Calu3 (cell line): ENCODE data around the gene ANKDD1B. TPM values are rescaled to one million over a fixed set of nuclear protein-coding genes. Genes with fewer than 3 reads are reported as not detected.
A peak's percentile ranks its signal among the peaks of the same experiment; 100 is the strongest.
"Not testable (repeated sequence)": the region's sequence is repeated elsewhere in the genome, so short reads cannot be mapped to it uniquely, and the experiment has no call there.

Experiments used
- Bru-seq: library from RNA; stranded (reverse); fragments of 400-500 nt; gene quantifications from one replicate; lab custom pipeline; 2021; lab: Mats Ljungman, UMichigan
- BruChase-seq, 2 experiments: library from RNA; stranded (reverse); fragments of 400-500 nt; gene quantifications; one replicate each; lab custom pipeline; 2021; lab: Mats Ljungman, UMichigan
- BruUV-seq: library from RNA; stranded (reverse); fragments of 400-500 nt; replicated peaks from 2 replicates; lab custom pipeline; 2021; lab: Mats Ljungman, UMichigan
- CTCF ChIA-PET: fragments of 300-600 bp; sonication (Branson Sonifier 250); formaldehyde crosslinking; loops from one replicate; lab custom pipeline; 2022; ENCODE audit warnings: antibody characterized with exemption; lab: Charles Lee
- DNase-seq: peaks from one replicate; pipeline ENCODE4 v3.0.0; 2022
- H3K27ac Mint-ChIP-seq: one replicate; pipeline ENCODE4 v1.8.0; 2022; ENCODE audit warnings: mixed read lengths; ENCODE audit not compliant: unreplicated experiment
- H3K27me3 Mint-ChIP-seq: one replicate; pipeline ENCODE4 v1.8.0; 2022; ENCODE audit warnings: mixed read lengths; ENCODE audit not compliant: unreplicated experiment
- H3K36me3 Mint-ChIP-seq: one replicate; pipeline ENCODE4 v1.8.0; 2022; ENCODE audit warnings: mild to moderate bottlenecking, moderate library complexity, mixed read lengths; ENCODE audit not compliant: insufficient read depth, unreplicated experiment
- H3K4me1 Mint-ChIP-seq: one replicate; pipeline ENCODE4 v1.8.0; 2022; ENCODE audit warnings: mild to moderate bottlenecking, low read depth, mixed read lengths; ENCODE audit not compliant: unreplicated experiment
- H3K4me3 Mint-ChIP-seq: one replicate; pipeline ENCODE4 v1.8.0; 2022; ENCODE audit warnings: mild to moderate bottlenecking, low read depth, moderate library complexity, mixed read lengths; ENCODE audit not compliant: unreplicated experiment
- H3K9me3 Mint-ChIP-seq: one replicate; pipeline ENCODE4 v1.8.0; 2022; ENCODE audit warnings: low read depth, mixed read lengths; ENCODE audit not compliant: unreplicated experiment
- CTCF ChIP-seq: fragments of 200-600 bp; IDR thresholded peaks from one replicate; pipeline ENCODE4 v1.8.0; 2022; ENCODE audit warnings: antibody characterized with exemption; ENCODE audit not compliant: unreplicated experiment
- intact Hi-C: fragments of 100-400 bp; cut with micrococcal nuclease; formaldehyde crosslinking; loops from one replicate; pipeline ENCODE4 v1.10.0; 2022; ENCODE audit not compliant: unreplicated experiment
- long read RNA-seq: library from polyadenylated mRNA; stranded (forward); transcript quantifications from one replicate; pipeline ENCODE4 v2.0.0, GENCODE V29; 2022
- total RNA-seq: library from RNA; stranded (reverse); gene quantifications from 2 replicates; pipeline ENCODE4 v1.2.3, GENCODE V29; 2022

The ANKDD1B gene
- 1.3 and 1.6 TPM in 2 replicates for total RNA-seq
- Bru-seq, nascent RNA: percentile 49 among the genes with signal in this experiment
- BruChase-seq, experiment 1, labeled RNA remaining after a 6-hour chase: percentile 64 among the genes with signal in this experiment
- percentile 56 among the genes with signal in this experiment for BruChase-seq, experiment 2, labeled RNA remaining after a 2-hour chase
- long read RNA-seq, partial matches to known transcripts: 0 of 1 reads
- long read RNA-seq, other reads (novel, unspliced or antisense): 1 of 1 reads

- BruUV-seq: no TSS peak
- Mint-ChIP-seq H3K4me1 (no peaks in the 10 kb centered on the region), H3K27me3 (no peaks in the 10 kb centered on the region), H3K4me3 (peak within 1 kb of the TSS; percentile 72), H3K27ac (peak within 1 kb of the TSS; percentile 65), H3K9me3 (no peaks in the 10 kb centered on the region), H3K36me3 (peaks cover 14% of the 10 kb centered on the region)
- intact Hi-C loops: loop anchor here (2.0 kb wide), 1 partner anchor 57 kb away; no protein-coding TSS in a partner anchor
- peak; percentile 57 for DNase-seq
- no peak for TF ChIP-seq CTCF
- CTCF ChIA-PET: interaction anchor here (0.8 kb wide), 1 partner anchor 69 kb away, joined by 4 read pairs; no protein-coding TSS in a partner anchor
Observed at GRCh38 chr5:75611311-75612225, at the start of gene ANKDD1B. Gene ANKDD1B, plus strand, starts transcription at chr5:75611453. Its CDS starts 182 bp downstream, at chr5:75611635.

- H3K4me1 Mint-ChIP-seq: peaks cover 54% of the 10 kb centered on the region
- H3K9me3 Mint-ChIP-seq: peaks cover 19% of the 10 kb centered on the region
- not testable (repeated sequence) for H3K27me3 Mint-ChIP-seq
- peak overlapping the region; percentile 65 for H3K4me3 Mint-ChIP-seq
- peaks cover 22% of the 10 kb centered on the region for H3K36me3 Mint-ChIP-seq
- TSS peak; percentile 49 for BruUV-seq
- H3K27ac Mint-ChIP-seq: peak overlapping the region; percentile 80
- intact Hi-C loops: loop anchor here (2.0 to 10.0 kb wide), 3 partner anchors 55 to 131 kb away; partner anchors contain the start of genes CERT1 and POLK
- CTCF ChIA-PET: interaction anchor here (0.8 to 1.8 kb wide), 8 partner anchors 11 to 229 kb away, joined by 3 to 6 read pairs (median 4); partner anchors contain the start of genes HMGCR and POLK
- peak; percentile 77 for DNase-seq
Observed at GRCh38 chr5:75565991-75566709, 45.1 kb upstream of the ANKDD1B start.

DNA sequence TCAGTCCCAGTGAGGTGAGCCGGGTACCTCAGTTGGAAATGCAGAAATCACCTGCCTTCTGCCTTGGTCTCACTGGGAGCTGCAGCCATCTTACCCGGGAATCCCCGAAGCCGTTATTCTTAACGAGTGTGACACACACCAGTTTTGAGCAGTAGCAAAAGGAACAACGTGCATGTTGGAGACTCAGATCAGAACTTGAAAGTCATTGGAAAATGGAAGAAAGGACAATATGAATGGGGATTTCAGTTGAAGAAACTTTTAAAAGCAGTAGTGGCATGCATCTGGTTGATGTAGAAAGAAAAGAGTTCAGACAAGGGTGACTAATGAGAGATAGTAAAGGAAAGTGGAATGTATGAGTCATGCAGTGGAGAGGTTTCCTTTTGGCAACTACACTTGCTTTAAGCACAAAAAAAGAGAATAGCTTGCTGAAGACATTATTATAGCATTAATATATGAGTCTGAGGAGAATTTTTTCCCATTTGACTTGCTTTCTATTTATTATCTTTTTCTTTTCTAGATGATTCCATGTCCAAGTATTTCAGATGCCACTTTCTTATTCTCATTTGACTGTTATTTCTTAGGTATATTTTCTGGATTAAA is 44.4 kb upstream of the ANKDD1B start:
- H3K27me3 Mint-ChIP-seq: no peaks in the 10 kb centered on the region
- peaks cover 54% of the 10 kb centered on the region for H3K4me1 Mint-ChIP-seq
- intact Hi-C loops: loop anchor here (2.0 to 10.0 kb wide), 3 partner anchors 56 to 132 kb away; partner anchors contain the start of genes CERT1 and POLK
- peaks cover 22% of the 10 kb centered on the region for H3K36me3 Mint-ChIP-seq
- H3K4me3 Mint-ChIP-seq: peak overlapping the region; percentile 65
- no peak for TF ChIP-seq CTCF
- DNase-seq: peak; percentile 44
- BruUV-seq: no TSS peak
- H3K27ac Mint-ChIP-seq: peak overlapping the region; percentile 80
- H3K9me3 Mint-ChIP-seq: peaks cover 15% of the 10 kb centered on the region
- CTCF ChIA-PET: interaction anchor here (0.8 to 1.8 kb wide), 9 partner anchors 10 to 230 kb away, joined by 3 to 6 read pairs (median 3); partner anchors contain the start of genes HMGCR and POLK

DNA sequence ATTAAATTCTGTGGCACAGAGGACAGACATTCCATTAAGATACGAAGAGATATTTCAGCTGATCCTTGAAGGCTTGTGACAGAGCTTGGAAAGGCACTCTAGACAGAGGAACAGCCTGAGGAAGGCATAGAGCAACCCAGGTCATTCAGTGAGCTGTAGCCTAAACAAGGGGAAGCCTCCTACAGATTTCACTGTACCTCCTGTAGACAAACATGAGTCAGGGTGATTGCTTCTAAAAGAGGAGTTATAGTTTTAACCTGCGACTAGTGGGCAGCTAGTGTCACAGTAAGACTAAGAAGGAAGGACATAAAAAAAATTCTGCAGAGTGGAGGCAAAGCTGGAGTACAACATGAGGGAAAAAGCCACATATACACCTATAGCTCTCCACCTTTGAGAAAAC is 43.5 kb upstream of the ANKDD1B start:
- DNase-seq: peak; percentile 17
- intact Hi-C loops: loop anchor here (2.0 to 10.0 kb wide), 3 partner anchors 57 to 133 kb away; partner anchors contain the start of genes CERT1 and POLK
- no peaks in the 10 kb centered on the region for H3K27me3 Mint-ChIP-seq
- no TSS peak for BruUV-seq
- H3K36me3 Mint-ChIP-seq: peaks cover 22% of the 10 kb centered on the region
- TF ChIP-seq CTCF: no peak
- peak overlapping the region; percentile 80 for H3K27ac Mint-ChIP-seq
- CTCF ChIA-PET: interaction anchor here (1.0 to 1.4 kb wide), 4 partner anchors 9 to 102 kb away, joined by 3 read pairs; no protein-coding TSS in a partner anchor
- peaks cover 54% of the 10 kb centered on the region for H3K4me1 Mint-ChIP-seq
- peak overlapping the region; percentile 65 for H3K4me3 Mint-ChIP-seq
- H3K9me3 Mint-ChIP-seq: peaks cover 11% of the 10 kb centered on the region
